Endothelial cell of umbilical vein (primary cell): ENCODE data around the gene JMJD7.

Source experiments
- POLR2A ChIP-seq: IDR thresholded peaks from 2 replicates; pipeline ENCODE4 v1.6.1; 2012; ENCODE audit warnings: low read depth, mild to moderate bottlenecking, control low read depth, low read length
- POLR2AphosphoS5 ChIP-seq: IDR thresholded peaks from 2 replicates; pipeline ENCODE4 v1.6.1; 2012; ENCODE audit warnings: low read depth, mild to moderate bottlenecking, control low read depth, low read length, moderate library complexity; ENCODE audit not compliant: insufficient read depth
- TF ChIP-seq, protein P1 (sequence below), 2 donors: IDR thresholded peaks; 1 replicate in 1 of 2; 2 replicates in 1 of 2; pipeline ENCODE4 v1.5.1; 2011; ENCODE audit warnings: low read length in 2 of 2, mild to moderate bottlenecking in 2 of 2, moderate library complexity in 2 of 2, control low read depth in 1 of 2, inconsistent platforms in 1 of 2, low read depth in 1 of 2; ENCODE audit not compliant: insufficient read depth in 1 of 2; ENCODE audit errors: extremely low read depth in 1 of 2

- TF ChIP-seq POLR2A, result no peak
- TF ChIP-seq, protein P1, sequence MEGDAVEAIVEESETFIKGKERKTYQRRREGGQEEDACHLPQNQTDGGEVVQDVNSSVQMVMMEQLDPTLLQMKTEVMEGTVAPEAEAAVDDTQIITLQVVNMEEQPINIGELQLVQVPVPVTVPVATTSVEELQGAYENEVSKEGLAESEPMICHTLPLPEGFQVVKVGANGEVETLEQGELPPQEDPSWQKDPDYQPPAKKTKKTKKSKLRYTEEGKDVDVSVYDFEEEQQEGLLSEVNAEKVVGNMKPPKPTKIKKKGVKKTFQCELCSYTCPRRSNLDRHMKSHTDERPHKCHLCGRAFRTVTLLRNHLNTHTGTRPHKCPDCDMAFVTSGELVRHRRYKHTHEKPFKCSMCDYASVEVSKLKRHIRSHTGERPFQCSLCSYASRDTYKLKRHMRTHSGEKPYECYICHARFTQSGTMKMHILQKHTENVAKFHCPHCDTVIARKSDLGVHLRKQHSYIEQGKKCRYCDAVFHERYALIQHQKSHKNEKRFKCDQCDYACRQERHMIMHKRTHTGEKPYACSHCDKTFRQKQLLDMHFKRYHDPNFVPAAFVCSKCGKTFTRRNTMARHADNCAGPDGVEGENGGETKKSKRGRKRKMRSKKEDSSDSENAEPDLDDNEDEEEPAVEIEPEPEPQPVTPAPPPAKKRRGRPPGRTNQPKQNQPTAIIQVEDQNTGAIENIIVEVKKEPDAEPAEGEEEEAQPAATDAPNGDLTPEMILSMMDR (IDR thresholded peaks at IDR 0.05; ENCODE audit: extremely low read depth in 1 of 2, insufficient read depth in 1 of 2, low read depth in 1 of 2, low read length in 2 of 2), result no peak
- TF ChIP-seq POLR2AphosphoS5, result no peak
Observed at GRCh38 chr15:41822957-41823356, 4.9 kb upstream of the JMJD7 start.
